Frontal cortex (tissue), 1 donor: ENCODE measurements around the gene ATRAID. TPM values are rescaled to one million over a fixed set of nuclear protein-coding genes. Genes with fewer than 3 reads are reported as not detected.

Experiments used
- total RNA-seq: library from RNA; depleted of rRNA; stranded (reverse); fragments of >200 nt; gene quantifications from one replicate; pipeline ENCODE4 v1.2.3, GENCODE V29; 2014

Gene ATRAID
- total RNA-seq, 1 donor from 2014 or later, result 37.5 TPM

Other genes with a start within 250 kb of the ATRAID start
- 13.9 TPM for gene MAPRE3, start 241.4 kb upstream of the ATRAID start, total RNA-seq
- gene TMEM214, start 179.1 kb upstream of the ATRAID start, total RNA-seq, result 7.7 TPM
- gene AGBL5, start 160.4 kb upstream of the ATRAID start, total RNA-seq, result 13.5 TPM
- 163 TPM for gene OST4, start 140.4 kb upstream of the ATRAID start, total RNA-seq
- 4.1 TPM for gene EMILIN1, start 133.4 kb upstream of the ATRAID start, total RNA-seq
- 4.9 TPM for gene KHK, start 125.3 kb upstream of the ATRAID start, total RNA-seq
- 18.3 TPM for gene CGREF1, start 92.9 kb upstream of the ATRAID start, total RNA-seq
- gene ABHD1, start 88.2 kb upstream of the ATRAID start, total RNA-seq, result 0.41 TPM
- 20.8 TPM for gene PREB, start 77.4 kb upstream of the ATRAID start, total RNA-seq
- not detected for gene PRR30, start 72.6 kb upstream of the ATRAID start, total RNA-seq
- not detected for gene TCF23, start 63.0 kb upstream of the ATRAID start, total RNA-seq
- 17.1 TPM for gene SLC5A6, start 227 bp downstream of the ATRAID start, total RNA-seq
- 13.9 TPM for gene CAD, start 5.3 kb downstream of the ATRAID start, total RNA-seq
- gene SLC30A3, start 51.0 kb downstream of the ATRAID start, total RNA-seq, result 0.82 TPM
- not detected for gene DNAJC5G, start 63.4 kb downstream of the ATRAID start, total RNA-seq
- gene TRIM54, start 70.4 kb downstream of the ATRAID start, total RNA-seq, result not detected
- gene UCN, start 96.4 kb downstream of the ATRAID start, total RNA-seq, result 1.2 TPM
- gene MPV17, start 111.1 kb downstream of the ATRAID start, total RNA-seq, result 41.6 TPM
- gene GTF3C2, start 144.7 kb downstream of the ATRAID start, total RNA-seq, result 37.5 TPM
- gene EIF2B4, start 158.3 kb downstream of the ATRAID start, total RNA-seq, result 16.7 TPM
- 47.7 TPM for gene SNX17, start 158.6 kb downstream of the ATRAID start, total RNA-seq
- gene ZNF513, start 168.7 kb downstream of the ATRAID start, total RNA-seq, result 12.6 TPM
- gene PPM1G, start 197.6 kb downstream of the ATRAID start, total RNA-seq, result 72.2 TPM
- gene NRBP1, start 216.6 kb downstream of the ATRAID start, total RNA-seq, result 68.9 TPM
- not detected for gene KRTCAP3, start 230.3 kb downstream of the ATRAID start, total RNA-seq